Caco-2 (cell line): ENCODE results near the gene CRELD2. TPM values are rescaled to one million over a fixed set of nuclear protein-coding genes. Genes with fewer than 3 reads are reported as not detected.

ENCODE experiments used
- BruUV-seq: library from RNA; stranded (reverse); fragments of 400-500 nt; replicated peaks from 2 replicates; lab custom pipeline; 2021; lab: Mats Ljungman, UMichigan
- CTCF ChIA-PET: fragments of 300-600 bp; sonication (Branson Sonifier 250); formaldehyde crosslinking; loops from one replicate; lab custom pipeline; 2022; ENCODE audit warnings: antibody characterized with exemption; lab: Charles Lee
- POLR2A ChIA-PET: fragments of 300-600 bp; sonication (Branson Sonifier 250); formaldehyde crosslinking; loops from one replicate; lab custom pipeline; 2022; ENCODE audit warnings: antibody characterized with exemption; lab: Charles Lee
- DNase-seq, 2 experiments: peaks; one replicate each; pipeline versions ENCODE4 v3.0.0 to v3.0.0-alpha.2; 2020 to 2022
- H3K27me3 ChIP-seq: replicated peaks from 2 replicates; pipeline ENCODE4 v1.6.0; 2011; ENCODE audit warnings: low read length; ENCODE audit not compliant: control insufficient read depth, insufficient read depth
- H3K36me3 ChIP-seq: 2 replicates; pipeline ENCODE4 v1.5.1; 2011; ENCODE audit warnings: low read length; ENCODE audit not compliant: control insufficient read depth, insufficient read depth
- H3K4me1 ChIP-seq: fragments of 250-450 bp; sonication (Bioruptor Pico); 2 replicates; pipeline ENCODE4 v1.5.1; 2020; ENCODE audit warnings: mild to moderate bottlenecking
- H3K4me3 ChIP-seq: 2 replicates; pipeline ENCODE4 v1.5.1; 2011; ENCODE audit warnings: low read depth, mild to moderate bottlenecking, control low read depth, low read length
- H3K9me3 ChIP-seq: fragments of 250-450 bp; sonication (Bioruptor Pico); 2 replicates; pipeline ENCODE4 v1.5.1; 2020; ENCODE audit warnings: mild to moderate bottlenecking, moderate library complexity
- H3K27ac Mint-ChIP-seq: one replicate; pipeline ENCODE4 v1.8.0; 2022; ENCODE audit warnings: mixed read lengths; ENCODE audit not compliant: unreplicated experiment
- H3K27me3 Mint-ChIP-seq: one replicate; pipeline ENCODE4 v1.8.0; 2022; ENCODE audit warnings: mixed read lengths; ENCODE audit not compliant: insufficient read depth, unreplicated experiment
- H3K36me3 Mint-ChIP-seq: one replicate; pipeline ENCODE4 v1.8.0; 2022; ENCODE audit warnings: mild to moderate bottlenecking, mixed read lengths; ENCODE audit not compliant: insufficient read depth, unreplicated experiment
- H3K4me1 Mint-ChIP-seq: one replicate; pipeline ENCODE4 v1.8.0; 2022; ENCODE audit warnings: low read depth, mixed read lengths; ENCODE audit not compliant: unreplicated experiment
- H3K4me3 Mint-ChIP-seq: one replicate; pipeline ENCODE4 v1.8.0; 2022; ENCODE audit warnings: mild to moderate bottlenecking, moderate library complexity, mixed read lengths; ENCODE audit not compliant: unreplicated experiment
- H3K9me3 Mint-ChIP-seq: one replicate; pipeline ENCODE4 v1.8.0; 2022; ENCODE audit warnings: mixed read lengths; ENCODE audit not compliant: unreplicated experiment
- CTCF ChIP-seq, 2 experiments: fragments of 200-600 bp in 1 of 2; IDR thresholded peaks; 1 replicate in 1 of 2; 2 replicates in 1 of 2; pipeline versions ENCODE4 v1.5.1 to v1.8.0; 2011 to 2022; ENCODE audit warnings: antibody characterized with exemption in 1 of 2, control low read depth in 1 of 2, inconsistent platforms in 1 of 2, low read depth in 1 of 2, low read length in 1 of 2, mild to moderate bottlenecking in 1 of 2, moderate library complexity in 1 of 2; ENCODE audit not compliant: insufficient read depth in 1 of 2, severe bottlenecking in 1 of 2, unreplicated experiment in 1 of 2
- intact Hi-C: fragments of 100-400 bp; cut with micrococcal nuclease; formaldehyde crosslinking; loops from one replicate; pipeline ENCODE4 v1.10.0; 2022; ENCODE audit not compliant: unreplicated experiment
- total RNA-seq: library from RNA; stranded (reverse); gene quantifications from 2 replicates; pipeline ENCODE4 v1.2.3, GENCODE V29; 2022

CRELD2 gene
- total RNA-seq, 1 experiment from 2014 or later, result 43.3 TPM

GRCh38 chr22:49882519-49883293 is 35.7 kb upstream of the CRELD2 start:
- no peak for TF ChIP-seq CTCF (IDR thresholded peaks at IDR 0.05; ENCODE audit: insufficient read depth in 1 of 2, low read depth in 1 of 2, low read length in 1 of 2, severe bottlenecking in 1 of 2, unreplicated experiment in 1 of 2)
- Histone ChIP-seq H3K36me3 (peaks cover 2% of the 10 kb centered on the region; the same call in 1 of the 2 replicates), H3K4me3 (no peak overlapping the region), H3K4me1 (no peaks in the 10 kb centered on the region), H3K27me3 (no peaks in the 10 kb centered on the region), H3K9me3 (no peaks in the 10 kb centered on the region)
- no TSS peak for BruUV-seq
- ChIA-PET CTCF (no interaction called here), POLR2A (no interaction called here)
- intact Hi-C loops, result no loop called here
- Mint-ChIP-seq H3K36me3 (peaks cover 68% of the 10 kb centered on the region), H3K4me1 (no peaks in the 10 kb centered on the region), H3K4me3 (no peak overlapping the region), H3K27me3 (no peaks in the 10 kb centered on the region), H3K27ac (no peak overlapping the region), H3K9me3 (no peaks in the 10 kb centered on the region)
- DNase-seq, result no peak

- no TSS peak for BruUV-seq
- intact Hi-C loops, result no loop called here
- no peaks in the 10 kb centered on the region for H3K9me3 Mint-ChIP-seq
- no peak overlapping the region for H3K4me3 Mint-ChIP-seq
- Histone ChIP-seq H3K4me3 (no peak overlapping the region), H3K36me3 (peaks cover 2% of the 10 kb centered on the region; the same call in 1 of the 2 replicates), H3K27me3 (no peaks in the 10 kb centered on the region), H3K9me3 (no peaks in the 10 kb centered on the region), H3K4me1 (no peaks in the 10 kb centered on the region)
- CTCF ChIA-PET, result no interaction called here
- no peak for TF ChIP-seq CTCF (IDR thresholded peaks at IDR 0.05; ENCODE audit: insufficient read depth in 1 of 2, low read depth in 1 of 2, low read length in 1 of 2, severe bottlenecking in 1 of 2, unreplicated experiment in 1 of 2)
- H3K27me3 Mint-ChIP-seq, result no peaks in the 10 kb centered on the region
- H3K36me3 Mint-ChIP-seq, result peaks cover 68% of the 10 kb centered on the region
- no peak overlapping the region for H3K27ac Mint-ChIP-seq
- POLR2A ChIA-PET, result no interaction called here
- H3K4me1 Mint-ChIP-seq, result no peaks in the 10 kb centered on the region
- no peak for DNase-seq
Observed at GRCh38 chr22:49883294-49883640, 35.2 kb upstream of the CRELD2 start.

GRCh38 chr22:49884075-49884474 is 34.4 kb upstream of the CRELD2 start:
- peaks cover 69% of the 10 kb centered on the region for H3K36me3 Mint-ChIP-seq

More at GRCh38 chr22:49884075-49884474, 34.4 kb upstream of the CRELD2 start:
- intact Hi-C loops, result no loop called here
- Mint-ChIP-seq H3K4me3 (no peak overlapping the region), H3K27me3 (no peaks in the 10 kb centered on the region), H3K9me3 (no peaks in the 10 kb centered on the region), H3K27ac (no peak overlapping the region), H3K4me1 (no peaks in the 10 kb centered on the region)
- no peak for TF ChIP-seq CTCF (IDR thresholded peaks at IDR 0.05; ENCODE audit: insufficient read depth in 1 of 2, low read depth in 1 of 2, low read length in 1 of 2, severe bottlenecking in 1 of 2, unreplicated experiment in 1 of 2)
- DNase-seq, result no peak
- ChIA-PET CTCF (no interaction called here), POLR2A (no interaction called here)
- BruUV-seq, result no TSS peak
- H3K9me3 ChIP-seq, result no peaks in the 10 kb centered on the region
- no peaks in the 10 kb centered on the region for H3K4me1 ChIP-seq
- H3K36me3 ChIP-seq, result peaks cover 2% of the 10 kb centered on the region; the same call in 1 of the 2 replicates
- H3K4me3 ChIP-seq, result no peak overlapping the region
- H3K27me3 ChIP-seq, result no peaks in the 10 kb centered on the region
